ENCODE results near the gene SFRP5.

Gene SFRP5

GRCh38 chr10:97805096-97805884 lies 33.5 kb upstream of the SFRP5 start:
- no peak overlapping the region for H3K27ac ChIP-seq (ENCODE audit: low read depth, low read length)
- H3K4me3 ChIP-seq (ENCODE audit: low read depth, low read length): no peak overlapping the region
- no peaks in the 10 kb centered on the region for H3K36me3 ChIP-seq (ENCODE audit: control insufficient read depth, insufficient read depth, low read length)
- H3K27me3 ChIP-seq (ENCODE audit: control insufficient read depth, insufficient read depth, low read length): no peaks in the 10 kb centered on the region
- H3K4me1 ChIP-seq (ENCODE audit: control insufficient read depth, insufficient read depth, low read length): peaks cover 13% of the 10 kb centered on the region
- H3K9me3 ChIP-seq (ENCODE audit: control insufficient read depth, insufficient read depth, low read depth, low read length): no peaks in the 10 kb centered on the region
- no peak overlapping the region for H3K9ac ChIP-seq (ENCODE audit: low read length)

- no peak overlapping the region for H3K9ac ChIP-seq (ENCODE audit: low read length)
- H3K36me3 ChIP-seq (ENCODE audit: control insufficient read depth, insufficient read depth, low read length): no peaks in the 10 kb centered on the region
- H3K27ac ChIP-seq (ENCODE audit: low read depth, low read length): no peak overlapping the region
- H3K9me3 ChIP-seq (ENCODE audit: control insufficient read depth, insufficient read depth, low read depth, low read length): peaks cover 5% of the 10 kb centered on the region
- H3K27me3 ChIP-seq (ENCODE audit: control insufficient read depth, insufficient read depth, low read length): no peaks in the 10 kb centered on the region
- peaks cover 13% of the 10 kb centered on the region for H3K4me1 ChIP-seq (ENCODE audit: control insufficient read depth, insufficient read depth, low read length)
- no peak overlapping the region for H3K4me3 ChIP-seq (ENCODE audit: low read depth, low read length)
These were observed 29.6 kb upstream of the SFRP5 start for GRCh38 chr10:97801422-97801821.

GRCh38 chr10:97800474-97800873 lies 28.7 kb upstream of the SFRP5 start:
- H3K4me3 ChIP-seq (ENCODE audit: low read depth, low read length): no peak overlapping the region
- H3K27me3 ChIP-seq (ENCODE audit: control insufficient read depth, insufficient read depth, low read length): no peaks in the 10 kb centered on the region
- H3K9ac ChIP-seq (ENCODE audit: low read length): no peak overlapping the region
- H3K27ac ChIP-seq (ENCODE audit: low read depth, low read length): no peak overlapping the region
- 0 out of 2 replicates have a peak, but pooled peaks cover 4% of the 10 kb centered on the region for H3K4me1 ChIP-seq (ENCODE audit: control insufficient read depth, insufficient read depth, low read length)
- peaks cover 5% of the 10 kb centered on the region for H3K9me3 ChIP-seq (ENCODE audit: control insufficient read depth, insufficient read depth, low read depth, low read length)
- H3K36me3 ChIP-seq (ENCODE audit: control insufficient read depth, insufficient read depth, low read length): no peaks in the 10 kb centered on the region

GRCh38 chr10:97798958-97799610 lies 27.3 kb upstream of the SFRP5 start:
- Histone ChIP-seq H3K36me3 (ENCODE audit: control insufficient read depth, insufficient read depth, low read length) (no peaks in the 10 kb centered on the region), H3K9me3 (ENCODE audit: control insufficient read depth, insufficient read depth, low read depth, low read length) (peaks cover 5% of the 10 kb centered on the region), H3K27ac (ENCODE audit: low read depth, low read length) (no peak overlapping the region), H3K4me1 (ENCODE audit: control insufficient read depth, insufficient read depth, low read length) (no peaks in the 10 kb centered on the region), H3K4me3 (ENCODE audit: low read depth, low read length) (no peak overlapping the region), H3K9ac (ENCODE audit: low read length) (no peak overlapping the region), H3K27me3 (ENCODE audit: control insufficient read depth, insufficient read depth, low read length) (no peaks in the 10 kb centered on the region)

GRCh38 chr10:97796651-97797050 lies 24.9 kb upstream of the SFRP5 start:
- peaks cover 2% of the 10 kb centered on the region; the same call in 1 of the 2 replicates for H3K4me1 ChIP-seq (ENCODE audit: control insufficient read depth, insufficient read depth, low read length)
- H3K36me3 ChIP-seq (ENCODE audit: control insufficient read depth, insufficient read depth, low read length): no peaks in the 10 kb centered on the region
- H3K4me3 ChIP-seq (ENCODE audit: low read depth, low read length): no peak overlapping the region
- H3K27me3 ChIP-seq (ENCODE audit: control insufficient read depth, insufficient read depth, low read length): no peaks in the 10 kb centered on the region
- peaks cover 5% of the 10 kb centered on the region for H3K9me3 ChIP-seq (ENCODE audit: control insufficient read depth, insufficient read depth, low read depth, low read length)
- H3K27ac ChIP-seq (ENCODE audit: low read depth, low read length): no peak overlapping the region
- no peak overlapping the region for H3K9ac ChIP-seq (ENCODE audit: low read length)

- H3K27ac ChIP-seq (ENCODE audit: low read depth, low read length): no peak overlapping the region
- H3K4me3 ChIP-seq (ENCODE audit: low read depth, low read length): no peak overlapping the region
- no peak overlapping the region for H3K9ac ChIP-seq (ENCODE audit: low read length)
- no peaks in the 10 kb centered on the region for H3K27me3 ChIP-seq (ENCODE audit: control insufficient read depth, insufficient read depth, low read length)
- H3K9me3 ChIP-seq (ENCODE audit: control insufficient read depth, insufficient read depth, low read depth, low read length): peaks cover 5% of the 10 kb centered on the region
- H3K4me1 ChIP-seq (ENCODE audit: control insufficient read depth, insufficient read depth, low read length): peaks cover 4% of the 10 kb centered on the region; the same call in 1 of the 2 replicates
- no peaks in the 10 kb centered on the region for H3K36me3 ChIP-seq (ENCODE audit: control insufficient read depth, insufficient read depth, low read length)
These were observed 24.1 kb upstream of the SFRP5 start for GRCh38 chr10:97795886-97796285.

- H3K4me1 ChIP-seq (ENCODE audit: control insufficient read depth, insufficient read depth, low read length): peaks cover 8% of the 10 kb centered on the region; the same call in 1 of the 2 replicates
- H3K27ac ChIP-seq (ENCODE audit: low read depth, low read length): no peak overlapping the region
- H3K9me3 ChIP-seq (ENCODE audit: control insufficient read depth, insufficient read depth, low read depth, low read length): no peaks in the 10 kb centered on the region
- H3K4me3 ChIP-seq (ENCODE audit: low read depth, low read length): no peak overlapping the region
- no peak overlapping the region for H3K9ac ChIP-seq (ENCODE audit: low read length)
- no peaks in the 10 kb centered on the region for H3K27me3 ChIP-seq (ENCODE audit: control insufficient read depth, insufficient read depth, low read length)
- no peaks in the 10 kb centered on the region for H3K36me3 ChIP-seq (ENCODE audit: control insufficient read depth, insufficient read depth, low read length)
These were observed 20.3 kb upstream of the SFRP5 start for GRCh38 chr10:97791824-97792721.

GRCh38 chr10:97789770-97790397 lies 18.1 kb upstream of the SFRP5 start:
- H3K27me3 ChIP-seq (ENCODE audit: control insufficient read depth, insufficient read depth, low read length): no peaks in the 10 kb centered on the region; the same call in 1 of the 2 replicates
- H3K27ac ChIP-seq (ENCODE audit: low read depth, low read length): no peak overlapping the region
- H3K4me3 ChIP-seq (ENCODE audit: low read depth, low read length): no peak overlapping the region
- no peak overlapping the region for H3K9ac ChIP-seq (ENCODE audit: low read length)
- H3K36me3 ChIP-seq (ENCODE audit: control insufficient read depth, insufficient read depth, low read length): no peaks in the 10 kb centered on the region
- H3K9me3 ChIP-seq (ENCODE audit: control insufficient read depth, insufficient read depth, low read depth, low read length): no peaks in the 10 kb centered on the region
- peaks cover 8% of the 10 kb centered on the region; the same call in 1 of the 2 replicates for H3K4me1 ChIP-seq (ENCODE audit: control insufficient read depth, insufficient read depth, low read length)

- Histone ChIP-seq H3K4me3 (ENCODE audit: low read depth, low read length) (no peak overlapping the region), H3K4me1 (ENCODE audit: control insufficient read depth, insufficient read depth, low read length) (peaks cover 8% of the 10 kb centered on the region; the same call in 1 of the 2 replicates), H3K9me3 (ENCODE audit: control insufficient read depth, insufficient read depth, low read depth, low read length) (no peaks in the 10 kb centered on the region), H3K9ac (ENCODE audit: low read length) (no peak overlapping the region), H3K27me3 (ENCODE audit: control insufficient read depth, insufficient read depth, low read length) (no peaks in the 10 kb centered on the region; the same call in 1 of the 2 replicates), H3K36me3 (ENCODE audit: control insufficient read depth, insufficient read depth, low read length) (no peaks in the 10 kb centered on the region), H3K27ac (ENCODE audit: low read depth, low read length) (no peak overlapping the region)
These were observed 17.0 kb upstream of the SFRP5 start for GRCh38 chr10:97788552-97789442.

- Histone ChIP-seq H3K4me1 (ENCODE audit: control insufficient read depth, insufficient read depth, low read length) (peaks cover 20% of the 10 kb centered on the region), H3K9ac (ENCODE audit: low read length) (no peak overlapping the region), H3K27ac (ENCODE audit: low read depth, low read length) (no peak overlapping the region), H3K36me3 (ENCODE audit: control insufficient read depth, insufficient read depth, low read length) (no peaks in the 10 kb centered on the region), H3K4me3 (ENCODE audit: low read depth, low read length) (no peak overlapping the region), H3K9me3 (ENCODE audit: control insufficient read depth, insufficient read depth, low read depth, low read length) (no peaks in the 10 kb centered on the region), H3K27me3 (ENCODE audit: control insufficient read depth, insufficient read depth, low read length) (no peaks in the 10 kb centered on the region; the same call in 1 of the 2 replicates)
These were observed 13.9 kb upstream of the SFRP5 start for GRCh38 chr10:97785731-97786130.
